HFFc6 (cell line): ENCODE data around the gene IGFBP7. TPM values are rescaled to one million over a fixed set of nuclear protein-coding genes. Genes with fewer than 3 reads are reported as not detected.

Source experiments
- DNase-seq: peaks from one replicate; pipeline ENCODE4 v3.0.0-alpha.2; 2018
- H3K27ac Mint-ChIP-seq: 2 replicates; pipeline ENCODE4 v1.8.0; 2020; ENCODE audit warnings: mild to moderate bottlenecking, mixed read lengths
- H3K27me3 Mint-ChIP-seq: 2 replicates; pipeline ENCODE4 v1.8.0; 2021; ENCODE audit warnings: mild to moderate bottlenecking, moderate library complexity, mixed read lengths; ENCODE audit not compliant: insufficient read depth
- H3K36me3 Mint-ChIP-seq: 2 replicates; pipeline ENCODE4 v1.8.0; 2021; ENCODE audit warnings: low read depth, mixed read lengths
- H3K4me1 Mint-ChIP-seq: 2 replicates; pipeline ENCODE4 v1.8.0; 2020; ENCODE audit warnings: low read depth, mixed read lengths
- H3K4me3 Mint-ChIP-seq: 2 replicates; pipeline ENCODE4 v1.8.0; 2020; ENCODE audit warnings: mild to moderate bottlenecking, moderate library complexity, mixed read lengths
- H3K9me3 Mint-ChIP-seq: 2 replicates; pipeline ENCODE4 v1.8.0; 2020; ENCODE audit warnings: mild to moderate bottlenecking, mixed read lengths
- total RNA-seq, 6 experiments: library from RNA; stranded (reverse); fragmentation: NEBNext Ultra II Directional; extraction: Animal tissue kit (Norgen Biotek cat#: 25700); gene quantifications; 2 replicates in 1 of 6; 3 replicates in 5 of 6; pipeline ENCODE4 v1.2.3, GENCODE V29; 2021
- TF ChIP-seq, protein P1 (sequence below): fragments of 200-600 bp; sonication (generic); IDR thresholded peaks from 2 replicates; pipeline ENCODE4 v1.5.0; 2021; ENCODE audit warnings: antibody characterized with exemption, mild to moderate bottlenecking

IGFBP7 gene
- total RNA-seq, 6 experiments from 2014 or later: 464 to 821 (median 485) TPM

DNA sequence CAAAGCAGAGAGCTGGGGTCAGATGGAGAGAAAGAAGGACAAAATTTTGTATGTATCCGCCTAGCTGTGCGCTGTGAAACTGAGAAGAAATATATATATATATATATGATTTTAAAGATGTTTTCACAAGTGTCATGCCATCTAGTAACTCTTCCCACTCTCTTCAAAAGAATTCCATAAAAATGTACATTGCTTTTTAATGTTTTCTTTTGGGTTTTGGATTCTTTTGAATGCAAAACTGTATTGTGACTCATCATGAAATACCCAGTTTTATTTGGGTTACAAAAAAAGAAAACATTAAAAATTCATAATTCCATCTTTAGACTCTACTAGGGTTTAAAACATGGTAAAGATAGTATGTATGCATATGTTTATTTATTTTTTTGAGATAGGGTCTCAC lies 34.3 kb upstream of the IGFBP7 start:
- Mint-ChIP-seq H3K9me3 (no peaks in the 10 kb centered on the region), H3K36me3 (no peaks in the 10 kb centered on the region), H3K4me3 (no peak overlapping the region), H3K27me3 (peaks cover 2% of the 10 kb centered on the region; the same call in 1 of the 2 replicates), H3K4me1 (peaks cover 53% of the 10 kb centered on the region), H3K27ac (no peak overlapping the region)
- DNase-seq: no peak
- TF ChIP-seq, protein P1, sequence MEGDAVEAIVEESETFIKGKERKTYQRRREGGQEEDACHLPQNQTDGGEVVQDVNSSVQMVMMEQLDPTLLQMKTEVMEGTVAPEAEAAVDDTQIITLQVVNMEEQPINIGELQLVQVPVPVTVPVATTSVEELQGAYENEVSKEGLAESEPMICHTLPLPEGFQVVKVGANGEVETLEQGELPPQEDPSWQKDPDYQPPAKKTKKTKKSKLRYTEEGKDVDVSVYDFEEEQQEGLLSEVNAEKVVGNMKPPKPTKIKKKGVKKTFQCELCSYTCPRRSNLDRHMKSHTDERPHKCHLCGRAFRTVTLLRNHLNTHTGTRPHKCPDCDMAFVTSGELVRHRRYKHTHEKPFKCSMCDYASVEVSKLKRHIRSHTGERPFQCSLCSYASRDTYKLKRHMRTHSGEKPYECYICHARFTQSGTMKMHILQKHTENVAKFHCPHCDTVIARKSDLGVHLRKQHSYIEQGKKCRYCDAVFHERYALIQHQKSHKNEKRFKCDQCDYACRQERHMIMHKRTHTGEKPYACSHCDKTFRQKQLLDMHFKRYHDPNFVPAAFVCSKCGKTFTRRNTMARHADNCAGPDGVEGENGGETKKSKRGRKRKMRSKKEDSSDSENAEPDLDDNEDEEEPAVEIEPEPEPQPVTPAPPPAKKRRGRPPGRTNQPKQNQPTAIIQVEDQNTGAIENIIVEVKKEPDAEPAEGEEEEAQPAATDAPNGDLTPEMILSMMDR: no peak

DNA sequence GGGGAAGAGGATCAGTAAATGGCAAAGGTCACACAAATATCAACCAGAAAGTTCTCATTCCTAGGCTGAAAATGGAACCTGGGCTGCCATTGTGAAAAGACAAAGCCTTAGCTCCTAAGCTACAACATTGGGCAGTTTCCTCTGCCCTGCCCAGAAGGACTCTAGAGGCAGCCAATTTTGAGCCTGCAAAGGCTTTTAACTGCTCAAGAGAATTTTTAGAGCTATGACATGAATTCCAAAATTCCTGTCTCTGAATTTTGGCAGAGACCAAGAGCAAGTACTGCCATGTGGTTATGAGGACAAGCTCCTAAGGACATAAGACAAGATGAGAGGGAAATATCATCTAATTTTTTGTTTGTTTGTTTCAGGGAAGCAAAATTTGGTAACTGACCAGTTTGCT lies 29.6 kb upstream of the IGFBP7 start:
- peaks cover 35% of the 10 kb centered on the region for H3K4me1 Mint-ChIP-seq
- DNase-seq: no peak
- peaks cover 5% of the 10 kb centered on the region; the same call in 1 of the 2 replicates for H3K36me3 Mint-ChIP-seq
- TF ChIP-seq, protein P1: no peak
- no peak overlapping the region for H3K4me3 Mint-ChIP-seq
- H3K27ac Mint-ChIP-seq: peak overlapping the region; percentile 23; the same call in 1 of the 2 replicates
- no peaks in the 10 kb centered on the region for H3K27me3 Mint-ChIP-seq
- 0 out of 2 replicates have a peak, but pooled peaks cover 4% of the 10 kb centered on the region for H3K9me3 Mint-ChIP-seq

DNA sequence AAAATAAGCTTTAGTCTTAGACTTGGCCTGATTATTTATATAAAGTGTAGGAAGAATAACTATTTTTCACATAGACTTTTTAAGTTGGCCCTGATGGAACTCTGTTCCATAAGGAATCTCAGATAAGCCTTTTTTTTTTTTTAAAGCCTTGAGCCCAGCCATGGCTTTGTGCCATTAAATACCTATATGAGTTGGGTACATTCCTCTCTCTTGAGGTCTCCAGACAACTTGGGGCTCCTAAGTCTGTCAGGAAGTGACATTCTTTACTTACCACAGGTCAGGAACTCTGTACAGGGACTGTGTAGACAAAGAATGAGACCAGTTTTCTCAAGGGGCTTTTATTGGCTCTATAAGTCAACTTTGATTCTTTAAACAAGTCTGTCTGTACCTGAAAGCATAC lies 27.1 kb upstream of the IGFBP7 start:
- Mint-ChIP-seq H3K9me3 (0 out of 2 replicates have a peak, but pooled peaks cover 4% of the 10 kb centered on the region), H3K4me3 (no peak overlapping the region)
- DNase-seq: no peak

DNA sequence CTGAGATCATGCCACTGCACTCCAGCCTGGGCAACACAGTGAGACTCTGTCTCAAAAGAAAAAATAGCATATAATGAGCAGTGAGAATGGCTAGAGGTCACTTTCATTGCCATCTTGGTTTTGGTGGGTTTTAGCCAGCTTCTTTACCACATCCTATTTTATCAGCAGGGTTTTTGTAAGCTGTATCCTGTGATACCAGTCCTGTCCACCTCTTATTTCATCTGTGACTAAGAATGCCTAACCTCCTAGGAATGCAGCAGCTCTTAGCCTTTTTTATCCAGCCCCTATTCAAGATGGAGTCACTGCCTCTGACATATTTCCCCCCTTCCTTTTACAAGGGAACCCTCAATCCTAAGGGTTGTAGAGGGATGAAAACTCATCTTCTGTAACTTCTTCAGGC lies 26.1 kb upstream of the IGFBP7 start:
- Mint-ChIP-seq H3K4me1 (peaks cover 50% of the 10 kb centered on the region), H3K9me3 (0 out of 2 replicates have a peak, but pooled peaks cover 4% of the 10 kb centered on the region), H3K27me3 (no peaks in the 10 kb centered on the region), H3K4me3 (peak overlapping the region; percentile 29), H3K36me3 (peaks cover 5% of the 10 kb centered on the region; the same call in 1 of the 2 replicates), H3K27ac (peak overlapping the region; percentile 92)
- TF ChIP-seq, protein P1: no peak
- peak; percentile 78 for DNase-seq

More for the DNA sequence above, 27.1 kb upstream of the IGFBP7 start:
- peaks cover 5% of the 10 kb centered on the region; the same call in 1 of the 2 replicates for H3K36me3 Mint-ChIP-seq
- TF ChIP-seq, protein P1: no peak
- H3K4me1 Mint-ChIP-seq: peaks cover 40% of the 10 kb centered on the region
- peak overlapping the region; percentile 92; the same call in 1 of the 2 replicates for H3K27ac Mint-ChIP-seq
- no peaks in the 10 kb centered on the region for H3K27me3 Mint-ChIP-seq

DNA sequence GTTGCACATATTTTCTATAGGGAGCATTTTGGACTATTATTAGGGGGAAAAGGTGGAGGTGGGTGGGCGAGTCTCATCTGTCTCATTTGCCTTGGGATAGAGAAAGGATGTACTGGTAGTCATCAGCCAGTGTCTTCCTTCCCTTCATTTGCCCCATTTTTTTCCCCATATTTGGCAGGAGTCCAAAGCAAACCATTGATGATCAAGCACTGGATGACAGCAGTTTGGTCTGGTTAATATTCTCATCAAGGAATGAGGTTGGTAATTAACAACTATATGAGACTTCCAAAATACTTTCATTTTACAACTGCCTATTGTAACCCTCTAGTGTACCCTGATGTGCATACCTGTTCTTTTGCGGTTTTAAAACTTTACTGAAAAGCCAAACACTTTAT lies 22.6 kb upstream of the IGFBP7 start:
- Mint-ChIP-seq H3K4me1 (peaks cover 46% of the 10 kb centered on the region), H3K9me3 (peaks cover 9% of the 10 kb centered on the region), H3K27ac (no peak overlapping the region), H3K4me3 (no peak overlapping the region), H3K36me3 (peaks cover 7% of the 10 kb centered on the region), H3K27me3 (no peaks in the 10 kb centered on the region; the same call in 1 of the 2 replicates)
- DNase-seq: no peak
- TF ChIP-seq, protein P1: no peak
